ENCODE results near the gene USH1G.

The USH1G gene

DNA sequence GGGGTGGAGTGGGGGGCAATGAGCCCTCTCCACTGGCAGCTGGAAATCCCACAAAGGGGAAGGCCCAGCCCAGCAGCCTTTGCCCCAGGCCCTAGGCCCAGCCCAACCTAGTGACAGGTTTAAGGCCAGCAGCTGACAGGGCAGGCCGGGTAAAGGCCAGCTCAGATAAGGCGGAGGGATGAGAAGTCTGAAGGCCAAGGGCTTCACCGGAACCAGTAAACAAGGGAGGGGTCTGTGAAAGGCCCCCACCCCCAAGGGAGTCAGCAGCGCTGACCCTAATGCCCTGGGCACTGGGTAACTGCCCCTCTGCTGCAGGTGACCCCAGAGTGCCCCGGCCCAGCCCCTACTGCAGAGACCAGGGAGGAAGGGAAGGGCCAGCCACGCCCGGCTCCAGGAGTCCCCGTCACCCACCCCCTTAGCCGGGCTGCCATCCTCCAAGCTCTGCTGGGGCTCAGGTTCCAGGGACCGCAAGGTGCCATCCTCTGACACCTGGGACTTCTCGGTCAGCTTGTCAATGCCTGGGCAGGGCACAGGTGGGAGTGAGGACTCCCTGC, 30.2 kb upstream of the USH1G start:
- DNase-seq = no peak

GRCh38 chr17:74952431-74953133, 29.5 kb upstream of the USH1G start:
- DNase-seq = no peak

GRCh38 chr17:74951680-74952421, 28.8 kb upstream of the USH1G start:
- no peak for DNase-seq

GRCh38 chr17:74951065-74951464, 28.0 kb upstream of the USH1G start:
- no peak for DNase-seq

- no peak for DNase-seq
Observed at GRCh38 chr17:74950207-74950606, 27.2 kb upstream of the USH1G start.

- DNase-seq = no peak
Observed at GRCh38 chr17:74949455-74950115, 26.5 kb upstream of the USH1G start.

- no peak for DNase-seq
Observed at GRCh38 chr17:74947041-74947754, 24.1 kb upstream of the USH1G start.

GRCh38 chr17:74946641-74947040, 23.6 kb upstream of the USH1G start:
- no peak for DNase-seq

GRCh38 chr17:74945543-74945942, 22.5 kb upstream of the USH1G start:
- no peak for DNase-seq

GRCh38 chr17:74943808-74944522, 20.9 kb upstream of the USH1G start:
- no peak for DNase-seq

DNA sequence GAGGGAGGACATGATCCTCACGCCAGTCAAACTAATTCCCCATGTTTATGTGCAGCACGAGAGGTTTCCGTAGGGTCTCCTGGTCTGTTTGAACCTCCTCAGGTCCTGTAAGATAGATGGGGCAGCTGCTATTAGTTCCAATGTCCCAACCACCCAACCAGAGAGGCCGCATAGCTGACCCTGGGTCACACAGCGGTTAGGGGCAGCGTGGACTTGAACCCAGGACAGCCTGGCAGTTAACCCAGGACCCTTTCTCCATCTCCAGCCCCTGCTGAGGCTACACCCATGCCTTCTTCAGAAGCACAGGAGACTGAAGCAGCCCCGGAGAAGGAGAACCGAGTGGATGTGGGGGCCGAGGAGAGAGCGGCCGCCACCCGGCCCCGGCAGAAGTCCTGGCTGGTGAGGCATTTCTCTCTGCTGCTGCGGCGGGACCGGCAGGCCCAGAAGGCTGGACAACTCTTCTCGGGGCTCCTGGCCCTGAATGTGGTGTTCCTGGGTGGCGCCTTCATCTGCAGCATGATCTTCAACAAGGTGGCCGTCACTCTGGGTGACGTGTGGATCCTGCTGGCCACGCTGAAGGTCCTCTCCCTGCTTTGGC, 18.2 kb upstream of the USH1G start:
- no peak for DNase-seq

- no peak for DNase-seq
Observed at GRCh38 chr17:74939534-74939933, 16.5 kb upstream of the USH1G start.

- no peak for DNase-seq
Observed at GRCh38 chr17:74938194-74938950, 15.3 kb upstream of the USH1G start.

GRCh38 chr17:74937064-74938051, 14.3 kb upstream of the USH1G start:
- no peak for DNase-seq

DNA sequence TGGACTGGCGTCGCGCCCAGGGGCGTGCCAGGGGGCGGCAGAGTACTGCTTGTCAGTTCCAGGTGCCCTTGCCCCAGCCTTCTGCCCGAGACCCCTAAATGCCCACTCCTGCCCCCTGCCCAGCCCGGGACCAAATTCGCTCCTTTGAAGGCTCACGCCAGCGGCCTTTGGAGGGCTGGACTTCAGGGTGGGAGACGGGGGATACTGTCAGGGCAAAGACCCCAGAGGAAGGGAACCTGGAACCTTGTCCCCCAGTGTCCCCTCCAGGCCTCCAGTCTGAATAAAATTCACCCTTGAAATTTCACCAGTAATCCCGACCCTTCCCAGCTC, 13.4 kb upstream of the USH1G start:
- DNase-seq = no peak

GRCh38 chr17:74935585-74936469, 12.8 kb upstream of the USH1G start, which contains the start of gene OTOP3:
Gene OTOP3, plus strand, starts transcription at chr17:74935898. Its CDS starts 24 bp downstream, at chr17:74935922.
- no peak for DNase-seq

GRCh38 chr17:74935048-74935447, 12.0 kb upstream of the USH1G start:
- DNase-seq = no peak

GRCh38 chr17:74930535-74931036, 7.5 kb upstream of the USH1G start:
- no peak for DNase-seq

DNA sequence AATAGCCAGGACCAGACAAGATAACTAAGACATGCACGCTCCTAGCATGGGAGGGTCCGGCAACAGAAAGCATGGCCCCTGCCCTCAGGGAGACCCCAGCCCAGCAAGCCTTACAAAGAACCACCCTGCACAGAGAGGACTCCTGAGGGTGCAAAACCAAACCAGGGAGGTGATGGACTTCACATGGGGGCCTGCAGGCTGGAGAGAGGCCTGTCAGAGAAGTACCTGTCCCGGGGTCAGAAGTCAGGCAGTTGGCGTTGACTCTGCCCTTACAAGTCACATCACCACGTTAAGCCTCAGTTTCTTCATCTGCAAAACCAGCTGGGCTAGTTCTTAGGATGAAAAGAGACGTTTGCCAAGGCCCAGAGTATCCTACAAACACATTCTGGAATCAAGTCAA, 5.7 kb upstream of the USH1G start:
- DNase-seq = no peak
